Uterus (tissue), 4 donors: ENCODE data around the gene DUSP14. TPM values are rescaled to one million over a fixed set of nuclear protein-coding genes. Genes with fewer than 3 reads are reported as not detected.

Experiments
- DNase-seq, 2 donors: peaks; one replicate each; pipeline ENCODE4 v3.0.0-alpha.2; 2019 to 2020
- H3K27ac ChIP-seq, 2 donors: fragments of 200-600 bp; sonication (generic); 1 replicate in 1 of 2; 2 replicates in 1 of 2; pipeline ENCODE4 v1.5.1; 2016 to 2018
- H3K27me3 ChIP-seq, 2 donors: fragments of 200-600 bp; sonication (generic); one replicate each; pipeline ENCODE4 v1.5.1; 2018 to 2019; ENCODE audit warnings: control low read depth in 1 of 2
- H3K36me3 ChIP-seq, 2 donors: fragments of 200-600 bp; sonication (generic); one replicate each; pipeline ENCODE4 v1.5.1; 2019; ENCODE audit warnings: control low read depth in 1 of 2
- H3K4me1 ChIP-seq, 2 donors: fragments of 200-600 bp; sonication (generic); one replicate each; pipeline ENCODE4 v1.5.1; 2018 to 2019; ENCODE audit warnings: control low read depth in 1 of 2
- H3K4me3 ChIP-seq, 2 donors: fragments of 200-600 bp; sonication (generic); 1 replicate in 1 of 2; 2 replicates in 1 of 2; pipeline ENCODE4 v1.5.1; 2018 to 2019; ENCODE audit warnings: mild to moderate bottlenecking in 1 of 2
- H3K9me3 ChIP-seq, 2 donors: fragments of 200-600 bp; sonication (generic); one replicate each; pipeline ENCODE4 v1.5.1; 2019; ENCODE audit warnings: control low read depth in 1 of 2
- POLR2A ChIP-seq, 2 donors: fragments of 450-650 bp; IDR thresholded peaks; one replicate each; pipeline ENCODE4 v1.6.1; 2016; ENCODE audit warnings: antibody characterized with exemption in 2 of 2, mild to moderate bottlenecking in 1 of 2, moderate library complexity in 1 of 2
- intact Hi-C: fragments of 100-400 bp; cut with DNase I; formaldehyde crosslinking; loops from one replicate; pipeline ENCODE4 v1.15.1; 2023; ENCODE audit warnings: low total_unique reads
- total RNA-seq, 4 donors: library from RNA; depleted of rRNA in 3 of 4; stranded (reverse); fragments of >200 nt in 3 of 4; gene quantifications; one replicate each; pipeline versions ENCODE4 v1.1.0 to v1.2.4, GENCODE V29; 2014 to 2023
- TF ChIP-seq, protein P1 (sequence below), 4 experiments: fragments of 200-600 bp in 2 of 4; fragments of 450-650 bp in 2 of 4; sonication (generic) in 2 of 4; IDR thresholded peaks; one replicate each; pipeline ENCODE4 v1.5.1; 2016 to 2019; ENCODE audit warnings: antibody characterized with exemption in 4 of 4, mild to moderate bottlenecking in 2 of 4, moderate library complexity in 1 of 4
- donor health status: DM: yes; HTN: yes; CAD: no.

The DUSP14 gene
- total RNA-seq, 4 donors from 2014 or later: 10.4 to 70.0 (median 32.6) TPM

DNA sequence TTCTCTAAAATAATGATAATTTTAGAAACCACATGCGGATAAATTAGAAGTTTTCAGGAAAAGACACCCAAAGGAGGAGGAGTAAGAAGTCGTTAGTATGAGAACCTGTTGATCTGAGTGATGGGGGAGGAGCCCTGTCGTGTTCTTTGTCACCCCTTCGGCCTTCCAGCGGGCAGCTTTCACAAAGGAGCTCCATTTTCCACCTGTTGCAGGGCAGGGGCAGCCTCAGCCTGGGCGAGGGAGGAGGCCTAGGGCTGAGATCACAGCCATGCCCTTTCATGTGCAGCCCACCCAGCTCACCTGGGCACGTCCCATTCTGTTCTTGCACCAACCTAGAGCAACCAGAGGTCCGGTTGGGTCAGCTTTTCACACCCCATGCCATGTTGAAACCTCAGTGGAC is 5.3 kb downstream of the DUSP14 start:
- H3K4me1 ChIP-seq: no peaks in the 10 kb centered on the region

DNA sequence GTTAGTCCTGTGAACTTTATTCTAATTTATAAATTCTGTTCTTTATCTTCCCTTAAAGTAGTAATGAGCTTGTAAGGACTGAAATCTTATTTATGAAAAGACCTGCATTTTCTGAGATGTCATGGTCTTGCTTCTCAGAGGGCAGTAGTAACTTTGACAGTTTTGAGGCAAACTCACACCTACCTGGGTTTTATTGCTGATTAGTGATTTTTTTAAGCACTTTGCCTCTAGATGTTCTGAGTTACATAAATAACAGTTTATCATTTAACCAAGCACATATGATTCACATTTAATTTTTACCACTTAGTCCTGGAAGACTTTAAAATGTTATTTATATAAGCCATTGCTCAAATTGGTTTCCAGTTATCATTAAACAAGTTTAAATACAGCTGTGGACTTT is 10.7 kb downstream of the DUSP14 start:
- no peaks in the 10 kb centered on the region for H3K27me3 ChIP-seq
- no peaks in the 10 kb centered on the region for H3K9me3 ChIP-seq
- H3K4me1 ChIP-seq: no peaks in the 10 kb centered on the region
- no peak overlapping the region for H3K4me3 ChIP-seq
- intact Hi-C loops: no loop called here
- H3K27ac ChIP-seq: no peak overlapping the region
- H3K36me3 ChIP-seq: no peaks in the 10 kb centered on the region
- DNase-seq: no peak
- TF ChIP-seq POLR2A (IDR thresholded peaks at IDR 0.05): no peak
- TF ChIP-seq, protein P1, sequence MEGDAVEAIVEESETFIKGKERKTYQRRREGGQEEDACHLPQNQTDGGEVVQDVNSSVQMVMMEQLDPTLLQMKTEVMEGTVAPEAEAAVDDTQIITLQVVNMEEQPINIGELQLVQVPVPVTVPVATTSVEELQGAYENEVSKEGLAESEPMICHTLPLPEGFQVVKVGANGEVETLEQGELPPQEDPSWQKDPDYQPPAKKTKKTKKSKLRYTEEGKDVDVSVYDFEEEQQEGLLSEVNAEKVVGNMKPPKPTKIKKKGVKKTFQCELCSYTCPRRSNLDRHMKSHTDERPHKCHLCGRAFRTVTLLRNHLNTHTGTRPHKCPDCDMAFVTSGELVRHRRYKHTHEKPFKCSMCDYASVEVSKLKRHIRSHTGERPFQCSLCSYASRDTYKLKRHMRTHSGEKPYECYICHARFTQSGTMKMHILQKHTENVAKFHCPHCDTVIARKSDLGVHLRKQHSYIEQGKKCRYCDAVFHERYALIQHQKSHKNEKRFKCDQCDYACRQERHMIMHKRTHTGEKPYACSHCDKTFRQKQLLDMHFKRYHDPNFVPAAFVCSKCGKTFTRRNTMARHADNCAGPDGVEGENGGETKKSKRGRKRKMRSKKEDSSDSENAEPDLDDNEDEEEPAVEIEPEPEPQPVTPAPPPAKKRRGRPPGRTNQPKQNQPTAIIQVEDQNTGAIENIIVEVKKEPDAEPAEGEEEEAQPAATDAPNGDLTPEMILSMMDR (IDR thresholded peaks at IDR 0.05): no peak

More for the DNA sequence above, 5.3 kb downstream of the DUSP14 start:
- H3K27ac ChIP-seq: no peak overlapping the region
- H3K4me3 ChIP-seq: no peak overlapping the region
- H3K9me3 ChIP-seq: no peaks in the 10 kb centered on the region
- intact Hi-C loops: no loop called here
- H3K36me3 ChIP-seq: no peaks in the 10 kb centered on the region
- no peak for TF ChIP-seq POLR2A (IDR thresholded peaks at IDR 0.05)
- TF ChIP-seq, protein P1 (IDR thresholded peaks at IDR 0.05): no peak
- H3K27me3 ChIP-seq: no peaks in the 10 kb centered on the region
- no peak for DNase-seq

- no peak overlapping the region for H3K27ac ChIP-seq
- no peaks in the 10 kb centered on the region for H3K4me1 ChIP-seq
- no peaks in the 10 kb centered on the region for H3K36me3 ChIP-seq
- no peak overlapping the region for H3K4me3 ChIP-seq
- no peak for DNase-seq
- TF ChIP-seq POLR2A (IDR thresholded peaks at IDR 0.05): no peak
- TF ChIP-seq, protein P1 (IDR thresholded peaks at IDR 0.05): no peak
- no peaks in the 10 kb centered on the region for H3K9me3 ChIP-seq
- intact Hi-C loops: no loop called here
- no peaks in the 10 kb centered on the region for H3K27me3 ChIP-seq
Observed at GRCh38 chr17:37502009-37502936, 12.6 kb downstream of the DUSP14 start.

DNA sequence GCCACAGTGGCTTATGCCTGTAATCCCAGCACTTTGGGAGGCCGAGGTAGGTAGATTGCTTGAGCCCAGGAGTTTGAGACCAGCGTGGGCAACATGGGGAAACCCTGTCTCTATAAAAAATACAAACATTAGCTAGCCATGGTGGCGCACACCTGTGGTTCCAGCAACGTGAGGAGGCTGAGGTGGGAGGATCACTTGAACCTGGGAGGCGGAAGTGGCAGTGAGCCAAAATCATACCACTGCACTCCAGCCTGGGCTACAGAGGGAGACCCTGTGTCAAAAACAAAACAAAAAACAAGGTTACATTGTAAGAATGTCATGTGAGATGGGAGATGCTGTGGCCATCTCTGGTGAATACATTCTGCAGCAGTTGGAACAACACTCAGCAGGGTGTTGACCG is 13.5 kb downstream of the DUSP14 start:
- no peak for DNase-seq
- Histone ChIP-seq H3K36me3 (no peaks in the 10 kb centered on the region), H3K4me3 (no peak overlapping the region), H3K27ac (no peak overlapping the region), H3K4me1 (no peaks in the 10 kb centered on the region), H3K27me3 (no peaks in the 10 kb centered on the region), H3K9me3 (no peaks in the 10 kb centered on the region)
- intact Hi-C loops: no loop called here
- TF ChIP-seq, protein P1 (IDR thresholded peaks at IDR 0.05): no peak
- TF ChIP-seq POLR2A (IDR thresholded peaks at IDR 0.05): no peak

GRCh38 chr17:37505333-37505732 is 15.6 kb downstream of the DUSP14 start:
- intact Hi-C loops: no loop called here
- Histone ChIP-seq H3K4me3 (no peak overlapping the region), H3K9me3 (no peaks in the 10 kb centered on the region), H3K36me3 (no peaks in the 10 kb centered on the region), H3K27me3 (no peaks in the 10 kb centered on the region), H3K27ac (no peak overlapping the region), H3K4me1 (no peaks in the 10 kb centered on the region)
- no peak for TF ChIP-seq POLR2A (IDR thresholded peaks at IDR 0.05)
- TF ChIP-seq, protein P1 (IDR thresholded peaks at IDR 0.05): no peak
- DNase-seq: no peak
